GM21447 (cell line): ENCODE measurements around the gene NOL9.
A peak's percentile ranks its signal among the peaks of the same experiment; 100 is the strongest.
"Not testable (repeated sequence)": the region's sequence is repeated elsewhere in the genome, so short reads cannot be mapped to it uniquely, and the experiment has no call there.

Experiments used
- ATAC-seq: cut with Tn5 transposase; IDR thresholded peaks from one replicate; pipeline ENCODE4 v1.9.1; 2021; ENCODE audit not compliant: unreplicated experiment

The NOL9 gene

GRCh38 chr1:6554031-6554906, at the start of gene NOL9:
Gene NOL9 (minus strand): TSS chr1:6554513. CDS start chr1:6554502, 11 bp downstream.
- peak; percentile 84 for ATAC-seq

GRCh38 chr1:6603238-6603914, 49.1 kb upstream of the NOL9 start:
- peak; percentile 8 for ATAC-seq

- ATAC-seq: peak; percentile 42
Measured at GRCh38 chr1:6602669-6603237, 48.4 kb upstream of the NOL9 start, which contains the start of gene KLHL21. Gene KLHL21 (minus strand): TSS chr1:6602869. CDS start chr1:6602817, 52 bp downstream.

GRCh38 chr1:6601923-6602668, 47.8 kb upstream of the NOL9 start:
- ATAC-seq: peak; percentile 24

GRCh38 chr1:6601049-6601922, 47.0 kb upstream of the NOL9 start:
- ATAC-seq: peak; percentile 43

- no peak for ATAC-seq
Measured at GRCh38 chr1:6600410-6601048, 46.2 kb upstream of the NOL9 start.

- ATAC-seq: not testable (repeated sequence)
Measured at GRCh38 chr1:6599991-6600390, 45.7 kb upstream of the NOL9 start.

- no peak for ATAC-seq
Measured at GRCh38 chr1:6599141-6599975, 45.0 kb upstream of the NOL9 start.

- no peak for ATAC-seq
Measured at GRCh38 chr1:6597777-6598131, 43.4 kb upstream of the NOL9 start.

GRCh38 chr1:6596886-6597776, 42.8 kb upstream of the NOL9 start:
- no peak for ATAC-seq

GRCh38 chr1:6596351-6596750, 42.0 kb upstream of the NOL9 start:
- no peak for ATAC-seq

- ATAC-seq: no peak
Measured at GRCh38 chr1:6594977-6595740, 40.8 kb upstream of the NOL9 start.

GRCh38 chr1:6593810-6594209, 39.5 kb upstream of the NOL9 start:
- no peak for ATAC-seq

GRCh38 chr1:6592865-6593593, 38.7 kb upstream of the NOL9 start:
- no peak for ATAC-seq

GRCh38 chr1:6592441-6592840, 38.1 kb upstream of the NOL9 start:
- ATAC-seq: no peak

GRCh38 chr1:6591644-6592043, 37.3 kb upstream of the NOL9 start:
- ATAC-seq: no peak
